Sigmoid colon (tissue), 4 donors: ENCODE results near the gene TAF5L.

ENCODE experiments used
- EP300 ChIP-seq, 4 donors: sonication (generic); formaldehyde crosslinking; IDR thresholded peaks; one replicate each; pipeline ENCODE4 v1.6.1; 2017; ENCODE audit warnings: antibody characterized with exemption in 4 of 4
- POLR2A ChIP-seq, 2 donors: fragments of 450-650 bp; IDR thresholded peaks; one replicate each; pipeline ENCODE4 v1.6.1; 2016; ENCODE audit warnings: antibody characterized with exemption in 2 of 2, mild to moderate bottlenecking in 2 of 2, moderate library complexity in 2 of 2
- POLR2AphosphoS5 ChIP-seq, 4 donors: sonication (generic); formaldehyde crosslinking; IDR thresholded peaks; one replicate each; pipeline ENCODE4 v1.6.1; 2017; ENCODE audit warnings: antibody characterized with exemption in 4 of 4
- TF ChIP-seq, protein P1 (sequence below), 4 experiments: fragments of 450-650 bp in 3 of 4; fragments of 200-600 bp in 1 of 4; IDR thresholded peaks; one replicate each; pipeline ENCODE4 v1.5.1; 2016 to 2019; ENCODE audit warnings: antibody characterized with exemption in 4 of 4, mild to moderate bottlenecking in 3 of 4, moderate library complexity in 2 of 4

DNA sequence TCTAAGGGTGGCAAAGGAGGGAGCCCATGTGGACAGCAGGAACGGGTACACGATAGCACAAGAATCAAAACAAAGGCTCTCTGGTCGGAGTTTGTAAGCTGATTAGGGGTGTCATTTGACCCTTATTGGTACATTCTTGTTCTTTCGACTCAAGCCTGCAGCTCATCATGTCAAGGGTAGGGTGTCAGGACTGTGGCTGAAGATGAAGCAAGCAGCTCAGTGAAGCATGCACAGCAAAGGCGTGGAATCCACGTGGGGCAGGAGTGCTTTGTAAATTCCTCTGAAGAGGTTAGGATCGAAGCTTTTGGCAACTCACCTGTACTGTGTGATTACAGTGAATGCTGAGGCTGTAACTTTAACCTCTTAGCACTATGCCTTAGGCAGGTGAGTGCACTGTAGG lies 62.7 kb downstream of the TAF5L start:
- TF ChIP-seq EP300 (IDR thresholded peaks at IDR 0.05) (no peak), POLR2A (IDR thresholded peaks at IDR 0.05) (no peak), POLR2AphosphoS5 (IDR thresholded peaks at IDR 0.05) (no peak)
- TF ChIP-seq, protein P1, sequence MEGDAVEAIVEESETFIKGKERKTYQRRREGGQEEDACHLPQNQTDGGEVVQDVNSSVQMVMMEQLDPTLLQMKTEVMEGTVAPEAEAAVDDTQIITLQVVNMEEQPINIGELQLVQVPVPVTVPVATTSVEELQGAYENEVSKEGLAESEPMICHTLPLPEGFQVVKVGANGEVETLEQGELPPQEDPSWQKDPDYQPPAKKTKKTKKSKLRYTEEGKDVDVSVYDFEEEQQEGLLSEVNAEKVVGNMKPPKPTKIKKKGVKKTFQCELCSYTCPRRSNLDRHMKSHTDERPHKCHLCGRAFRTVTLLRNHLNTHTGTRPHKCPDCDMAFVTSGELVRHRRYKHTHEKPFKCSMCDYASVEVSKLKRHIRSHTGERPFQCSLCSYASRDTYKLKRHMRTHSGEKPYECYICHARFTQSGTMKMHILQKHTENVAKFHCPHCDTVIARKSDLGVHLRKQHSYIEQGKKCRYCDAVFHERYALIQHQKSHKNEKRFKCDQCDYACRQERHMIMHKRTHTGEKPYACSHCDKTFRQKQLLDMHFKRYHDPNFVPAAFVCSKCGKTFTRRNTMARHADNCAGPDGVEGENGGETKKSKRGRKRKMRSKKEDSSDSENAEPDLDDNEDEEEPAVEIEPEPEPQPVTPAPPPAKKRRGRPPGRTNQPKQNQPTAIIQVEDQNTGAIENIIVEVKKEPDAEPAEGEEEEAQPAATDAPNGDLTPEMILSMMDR (IDR thresholded peaks at IDR 0.05) = no peak
